WERI-Rb-1 (cell line): ENCODE measurements around the gene NIT2.
"Not testable (repeated sequence)": the region's sequence is repeated elsewhere in the genome, so short reads cannot be mapped to it uniquely, and the experiment has no call there.

ENCODE experiments used
- DNase-seq: peaks from one replicate; pipeline ENCODE4 v3.0.0-alpha.2; 2020
- H3K27ac ChIP-seq: fragments of 250-450 bp; sonication (Bioruptor Pico); 2 replicates; pipeline ENCODE4 v1.5.1; 2020; ENCODE audit warnings: mild to moderate bottlenecking, moderate library complexity
- H3K27me3 ChIP-seq: fragments of 250-450 bp; sonication (Bioruptor Pico); 2 replicates; pipeline ENCODE4 v1.5.1; 2021; ENCODE audit warnings: mild to moderate bottlenecking, low read depth, moderate library complexity; ENCODE audit not compliant: insufficient read depth, severe bottlenecking
- H3K36me3 ChIP-seq: fragments of 250-450 bp; sonication (Bioruptor Pico); 2 replicates; pipeline ENCODE4 v1.5.1; 2020; ENCODE audit warnings: mild to moderate bottlenecking, moderate library complexity
- H3K4me3 ChIP-seq: 2 replicates; pipeline ENCODE4 v1.5.1; 2011; ENCODE audit warnings: low read depth, mild to moderate bottlenecking, control low read depth, low read length
- H3K9me3 ChIP-seq: fragments of 250-450 bp; sonication (Bioruptor Pico); 2 replicates; pipeline ENCODE4 v1.5.1; 2021; ENCODE audit warnings: mild to moderate bottlenecking, moderate library complexity; ENCODE audit not compliant: severe bottlenecking
- TF ChIP-seq, protein P1 (sequence below): IDR thresholded peaks from 2 replicates; pipeline ENCODE4 v1.5.1; 2011; ENCODE audit warnings: low read depth, mild to moderate bottlenecking, control low read depth, inconsistent platforms, low read length

NIT2 gene

DNA sequence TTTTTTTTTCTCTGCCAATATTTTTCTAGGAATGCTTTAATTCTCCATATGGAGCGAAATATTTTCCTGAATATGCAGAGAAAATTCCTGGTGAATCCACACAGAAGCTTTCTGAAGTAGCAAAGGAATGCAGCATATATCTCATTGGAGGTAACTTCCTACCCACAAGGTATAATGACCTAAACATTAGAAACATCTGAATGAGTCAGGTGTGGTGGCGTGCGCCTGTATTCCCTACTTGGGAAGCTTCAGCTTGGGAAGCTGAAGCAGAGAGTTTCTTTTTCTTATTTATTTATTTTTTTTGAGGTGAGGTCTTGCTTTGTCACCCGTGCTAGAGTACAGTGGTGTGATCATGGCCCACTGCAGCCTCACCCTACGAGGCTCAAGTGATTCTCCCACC, 5.2 kb downstream of the NIT2 start:
- no peak overlapping the region for H3K27ac ChIP-seq
- DNase-seq: no peak
- H3K36me3 ChIP-seq: peaks cover 34% of the 10 kb centered on the region
- TF ChIP-seq, protein P1, sequence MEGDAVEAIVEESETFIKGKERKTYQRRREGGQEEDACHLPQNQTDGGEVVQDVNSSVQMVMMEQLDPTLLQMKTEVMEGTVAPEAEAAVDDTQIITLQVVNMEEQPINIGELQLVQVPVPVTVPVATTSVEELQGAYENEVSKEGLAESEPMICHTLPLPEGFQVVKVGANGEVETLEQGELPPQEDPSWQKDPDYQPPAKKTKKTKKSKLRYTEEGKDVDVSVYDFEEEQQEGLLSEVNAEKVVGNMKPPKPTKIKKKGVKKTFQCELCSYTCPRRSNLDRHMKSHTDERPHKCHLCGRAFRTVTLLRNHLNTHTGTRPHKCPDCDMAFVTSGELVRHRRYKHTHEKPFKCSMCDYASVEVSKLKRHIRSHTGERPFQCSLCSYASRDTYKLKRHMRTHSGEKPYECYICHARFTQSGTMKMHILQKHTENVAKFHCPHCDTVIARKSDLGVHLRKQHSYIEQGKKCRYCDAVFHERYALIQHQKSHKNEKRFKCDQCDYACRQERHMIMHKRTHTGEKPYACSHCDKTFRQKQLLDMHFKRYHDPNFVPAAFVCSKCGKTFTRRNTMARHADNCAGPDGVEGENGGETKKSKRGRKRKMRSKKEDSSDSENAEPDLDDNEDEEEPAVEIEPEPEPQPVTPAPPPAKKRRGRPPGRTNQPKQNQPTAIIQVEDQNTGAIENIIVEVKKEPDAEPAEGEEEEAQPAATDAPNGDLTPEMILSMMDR: no peak
- H3K4me3 ChIP-seq: no peak overlapping the region
- no peaks in the 10 kb centered on the region for H3K27me3 ChIP-seq
- no peaks in the 10 kb centered on the region for H3K9me3 ChIP-seq

DNA sequence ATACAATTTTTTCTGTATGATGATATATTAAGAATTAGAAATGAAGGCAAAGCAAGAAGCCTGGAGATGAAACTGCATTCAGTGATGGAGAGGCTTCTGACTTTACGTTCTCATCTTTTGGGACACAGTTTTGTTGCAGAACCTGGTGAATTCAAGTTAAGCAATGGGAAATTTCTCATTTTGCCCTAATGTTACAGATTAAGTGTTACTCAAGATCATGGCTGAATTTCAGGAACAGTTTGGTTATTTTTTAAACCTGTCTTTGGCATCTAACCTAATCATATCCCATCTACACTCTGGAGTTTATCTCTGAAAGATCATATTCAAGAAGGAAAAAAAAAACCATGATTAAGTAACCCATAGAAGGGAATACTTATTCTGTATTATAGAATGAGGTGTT, 6.0 kb downstream of the NIT2 start:
- TF ChIP-seq, protein P1: no peak
- no peaks in the 10 kb centered on the region for H3K9me3 ChIP-seq

DNA sequence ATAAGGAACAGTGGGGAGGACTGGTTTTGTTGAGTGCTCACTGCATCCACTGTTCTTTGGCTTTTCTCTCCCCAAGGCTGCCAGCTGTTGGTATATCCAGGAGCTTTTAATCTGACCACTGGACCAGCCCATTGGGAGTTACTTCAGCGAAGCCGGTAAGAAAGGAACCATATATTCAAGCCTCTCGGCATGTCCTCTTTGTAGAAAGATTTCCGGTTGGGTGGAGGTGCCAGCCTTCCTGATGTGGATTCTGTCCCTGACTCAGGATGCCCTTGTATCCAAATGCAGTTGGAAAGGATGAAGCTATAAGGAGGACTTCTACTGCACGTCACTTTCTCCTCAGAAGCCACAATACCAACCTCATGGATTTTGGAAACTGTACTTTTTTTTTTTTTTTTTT, 14.2 kb downstream of the NIT2 start:
- peaks cover 75% of the 10 kb centered on the region for H3K36me3 ChIP-seq
- no peak for DNase-seq
- no peak overlapping the region for H3K4me3 ChIP-seq
- no peaks in the 10 kb centered on the region for H3K9me3 ChIP-seq
- H3K27me3 ChIP-seq: no peaks in the 10 kb centered on the region
- H3K27ac ChIP-seq: no peak overlapping the region
- TF ChIP-seq, protein P1: no peak

More for the DNA sequence above, 6.0 kb downstream of the NIT2 start:
- Histone ChIP-seq H3K36me3 (peaks cover 37% of the 10 kb centered on the region), H3K27ac (no peak overlapping the region), H3K4me3 (no peak overlapping the region), H3K27me3 (no peaks in the 10 kb centered on the region)
- DNase-seq: no peak

DNA sequence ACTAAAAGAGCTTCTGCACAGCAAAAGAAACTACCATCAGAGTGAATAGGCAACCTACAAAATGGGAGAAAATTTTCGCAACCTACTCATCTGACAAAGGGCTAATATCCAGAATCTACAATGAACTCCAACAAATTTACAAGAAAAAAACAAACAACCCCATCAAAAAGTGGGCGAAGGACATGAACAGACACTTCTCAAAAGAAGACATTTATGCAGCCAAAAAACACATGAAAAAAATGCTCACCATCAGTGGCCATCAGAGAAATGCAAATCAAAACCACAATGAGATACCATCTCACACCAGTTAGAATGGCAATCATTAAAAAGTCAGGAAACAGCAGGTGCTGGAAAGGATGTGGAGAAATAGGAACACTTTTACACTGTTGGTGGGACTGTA, 17.2 kb downstream of the NIT2 start:
- not testable (repeated sequence) for DNase-seq, H3K27me3 ChIP-seq, H3K9me3 ChIP-seq, H3K4me3 ChIP-seq, H3K27ac ChIP-seq
- H3K36me3 ChIP-seq: peaks cover 80% of the 10 kb centered on the region

DNA sequence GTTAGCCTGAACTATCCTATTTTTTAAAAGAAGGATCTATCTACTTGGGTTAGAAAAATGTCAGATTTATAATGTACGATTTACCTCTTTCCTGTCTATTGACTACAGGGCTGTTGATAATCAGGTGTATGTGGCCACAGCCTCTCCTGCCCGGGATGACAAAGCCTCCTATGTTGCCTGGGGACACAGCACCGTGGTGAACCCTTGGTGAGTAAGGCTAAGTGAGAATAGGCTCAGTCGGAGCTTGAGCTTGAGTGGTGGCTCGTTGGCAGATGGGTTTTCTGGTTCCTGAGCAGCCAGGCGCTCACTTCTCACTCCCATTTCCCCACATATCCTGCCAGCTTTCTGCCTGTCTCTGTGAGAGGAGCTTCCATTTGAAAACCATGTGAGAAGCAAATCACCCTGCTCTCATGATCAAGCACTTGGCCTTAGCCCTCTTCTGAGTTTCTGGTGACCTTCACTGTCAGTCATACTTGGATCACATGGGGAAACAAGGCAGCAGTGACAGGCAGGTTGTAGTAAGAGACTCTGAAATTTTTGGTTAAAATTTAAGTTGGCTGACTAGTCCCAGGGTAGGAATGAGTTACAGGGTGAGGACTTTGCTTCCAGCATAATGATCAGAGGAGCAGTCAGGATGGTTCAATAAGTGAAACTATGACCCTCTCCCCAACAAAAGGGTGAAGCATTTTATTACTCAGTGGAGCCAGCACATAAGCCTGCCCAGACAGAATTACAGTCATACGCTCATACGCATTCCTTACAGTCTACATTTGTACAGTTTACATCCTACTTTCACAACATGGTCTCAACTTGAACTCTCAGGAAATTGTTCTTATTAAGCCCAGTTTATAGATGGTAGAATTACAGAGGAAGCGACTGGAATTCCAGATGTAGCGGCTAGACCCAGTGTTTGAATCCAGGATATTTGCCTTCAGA, 18.0 kb downstream of the NIT2 start:
- peaks cover 77% of the 10 kb centered on the region for H3K36me3 ChIP-seq

DNA sequence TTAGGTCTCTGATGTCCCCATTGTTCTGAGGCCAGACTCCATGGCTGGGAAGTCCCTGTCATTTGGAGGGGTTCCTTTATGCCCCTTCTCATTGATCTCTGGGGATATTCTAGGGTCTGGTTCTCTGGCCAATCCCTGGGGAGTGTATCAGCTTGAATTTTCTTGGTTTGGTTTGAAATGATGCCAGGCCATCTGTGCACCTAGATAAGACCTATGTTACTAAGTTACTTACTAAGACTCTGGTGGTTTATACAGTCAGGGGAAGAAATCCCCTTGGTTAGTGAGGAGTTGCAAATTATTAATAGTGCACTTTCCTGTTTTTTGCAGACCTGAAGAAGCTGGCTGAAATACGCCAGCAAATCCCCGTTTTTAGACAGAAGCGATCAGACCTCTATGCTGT, 20.3 kb downstream of the NIT2 start:
- Histone ChIP-seq H3K36me3 (peaks cover 62% of the 10 kb centered on the region), H3K4me3 (no peak overlapping the region), H3K9me3 (no peaks in the 10 kb centered on the region), H3K27me3 (no peaks in the 10 kb centered on the region), H3K27ac (no peak overlapping the region)
- TF ChIP-seq, protein P1: no peak
- DNase-seq: no peak

More for the DNA sequence above, 18.0 kb downstream of the NIT2 start:
- TF ChIP-seq, protein P1: no peak
- H3K9me3 ChIP-seq: no peaks in the 10 kb centered on the region
- DNase-seq: no peak
- no peak overlapping the region for H3K4me3 ChIP-seq
- H3K27ac ChIP-seq: no peak overlapping the region
- H3K27me3 ChIP-seq: no peaks in the 10 kb centered on the region
